CD4-positive, alpha-beta T cell treated with Interleukin-1 beta for 1 hour (primary cell): ENCODE measurements around the gene LSM12.
A peak's percentile ranks its signal among the peaks of the same experiment; 100 is the strongest.

ENCODE experiments used
- DNase-seq, 2 donors: peaks; one replicate each; pipeline ENCODE4 v3.0.0-alpha.2; 2020 to 2022

Gene LSM12

DNA sequence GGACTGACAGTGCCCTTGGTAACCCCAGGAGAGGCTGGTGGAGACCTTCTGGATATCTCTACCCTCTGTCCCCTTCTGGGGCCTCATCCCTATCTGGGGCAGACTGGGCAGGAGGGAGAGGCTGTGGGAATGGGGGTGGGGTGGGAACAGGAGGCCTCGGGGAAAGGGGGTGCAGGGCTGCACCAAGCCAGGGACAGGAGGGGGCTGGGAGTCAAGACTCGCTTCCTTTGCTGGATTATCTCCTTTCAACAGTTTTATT is 28.8 kb upstream of the LSM12 start:
- DNase-seq: no peak

DNA sequence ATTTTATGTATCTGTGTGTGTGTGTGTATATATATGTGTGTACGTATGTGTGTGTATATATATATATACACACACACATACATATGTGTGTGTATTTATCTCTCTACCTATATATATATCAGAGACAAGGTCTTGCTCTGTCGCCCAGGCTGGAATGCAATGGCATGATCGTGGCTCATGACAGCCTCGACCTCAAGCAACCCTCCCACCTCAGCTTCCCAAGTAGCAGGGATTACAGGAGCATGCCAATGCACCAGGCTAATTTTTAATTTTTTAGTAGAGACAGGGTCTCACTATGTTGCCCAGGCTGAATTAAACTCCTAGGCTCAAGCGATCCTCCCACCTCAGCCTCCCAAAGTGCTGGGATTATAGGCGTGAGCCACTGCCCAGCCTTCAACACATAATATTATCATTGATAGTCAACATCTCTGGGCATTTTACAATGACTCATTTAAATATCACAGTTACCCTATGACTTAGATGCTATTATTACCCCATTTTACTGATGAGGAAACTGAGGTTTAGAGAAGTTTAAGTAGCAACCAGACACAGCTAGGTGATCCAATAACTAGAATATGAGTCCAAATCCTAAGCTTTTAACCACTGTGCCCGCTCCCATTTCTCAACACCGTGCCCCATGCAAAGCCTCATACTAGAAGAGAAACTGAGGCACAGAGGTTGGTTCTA is 28.4 kb upstream of the LSM12 start:
- no peak for DNase-seq

DNA sequence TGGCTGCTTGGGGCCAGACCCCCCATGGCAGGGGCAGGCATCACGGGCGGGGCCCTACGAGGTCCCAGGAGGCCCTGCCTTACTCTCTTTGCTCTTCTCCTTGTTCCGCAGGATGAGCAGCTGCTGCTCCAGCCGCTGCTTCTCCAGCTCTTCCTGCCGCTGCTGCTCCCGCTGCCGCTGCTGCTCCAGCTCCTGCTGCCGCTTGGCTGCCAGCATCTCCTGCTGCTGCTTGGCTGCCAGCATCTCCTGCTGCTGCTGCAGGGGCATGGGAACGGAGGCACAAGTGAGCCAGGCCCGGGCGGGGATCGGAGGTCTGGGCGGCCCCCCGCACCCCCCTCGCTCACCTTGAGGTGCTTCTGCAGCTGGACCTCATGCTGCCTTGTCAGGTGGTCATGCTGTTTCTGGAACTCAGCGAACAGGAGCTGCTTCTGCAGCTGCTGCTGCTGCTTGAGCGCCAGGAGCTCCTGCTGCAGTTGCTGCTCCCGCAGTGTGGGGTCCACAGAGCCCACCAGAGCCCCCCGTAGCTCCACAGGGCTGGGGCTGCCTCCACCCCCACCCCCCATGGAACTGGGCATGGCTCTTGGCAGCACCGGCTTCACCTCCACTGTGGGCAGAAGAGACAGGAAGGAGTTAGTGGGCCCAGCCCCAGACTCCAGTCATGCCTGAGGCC is 26.9 kb upstream of the LSM12 start:
- no peak for DNase-seq

DNA sequence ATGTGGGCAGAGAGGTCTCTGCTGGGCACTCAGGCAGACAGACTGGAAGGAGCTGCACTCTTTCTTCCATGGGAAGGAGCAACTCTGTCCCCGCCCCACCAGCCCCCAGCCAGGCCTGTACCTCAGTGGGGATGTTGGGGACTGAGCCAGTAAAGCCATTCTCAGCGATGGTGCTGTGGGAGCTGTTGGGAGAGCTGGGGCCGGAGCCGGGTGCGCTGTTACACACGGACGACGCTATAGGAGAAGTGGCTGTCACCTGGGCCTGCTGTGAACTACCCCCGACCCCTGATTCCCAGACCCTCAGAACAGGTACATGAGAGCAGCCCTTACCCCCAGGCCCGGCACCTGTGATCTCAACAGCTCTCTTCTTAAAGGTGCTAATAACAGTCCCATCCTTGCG is 25.6 kb upstream of the LSM12 start:
- DNase-seq: no peak

DNA sequence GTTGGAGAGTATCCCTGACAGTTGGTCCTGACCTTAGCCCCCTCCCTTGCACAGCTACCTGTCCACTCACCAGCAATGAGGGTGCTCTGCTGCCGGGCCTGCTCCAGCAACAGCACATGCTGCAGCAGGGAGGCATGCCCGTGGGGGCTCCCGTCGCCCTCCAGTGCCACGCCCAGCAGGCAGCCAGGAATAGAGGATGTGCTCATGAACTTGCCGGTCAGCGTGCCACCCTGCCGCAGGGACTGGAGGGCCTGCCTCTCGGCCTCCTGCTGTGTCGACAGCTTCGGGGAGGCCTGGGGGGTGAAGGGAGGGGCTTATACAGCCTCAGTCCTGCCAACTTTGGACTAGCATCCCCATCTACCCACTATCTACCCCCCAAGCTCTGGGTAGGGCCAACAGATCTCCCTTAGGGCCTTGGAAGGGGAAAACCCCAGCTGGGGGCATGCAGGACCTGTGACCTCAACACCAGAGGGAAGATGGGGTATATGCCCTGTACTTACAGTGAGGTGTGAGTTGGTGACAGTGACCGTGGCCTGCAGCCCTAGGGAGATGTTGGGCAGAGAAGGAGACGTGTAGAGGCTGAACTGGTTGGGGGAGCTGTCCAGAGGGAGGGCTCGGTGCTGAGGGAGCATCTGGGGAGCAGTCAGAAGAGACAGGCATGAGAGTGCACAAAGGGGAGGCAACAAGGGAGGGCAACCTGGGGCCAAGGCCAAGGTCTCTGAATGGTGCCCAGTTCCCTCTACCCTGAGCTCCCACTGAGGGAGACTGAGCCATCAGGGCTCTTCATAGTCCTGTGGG is 24.9 kb upstream of the LSM12 start:
- no peak for DNase-seq

DNA sequence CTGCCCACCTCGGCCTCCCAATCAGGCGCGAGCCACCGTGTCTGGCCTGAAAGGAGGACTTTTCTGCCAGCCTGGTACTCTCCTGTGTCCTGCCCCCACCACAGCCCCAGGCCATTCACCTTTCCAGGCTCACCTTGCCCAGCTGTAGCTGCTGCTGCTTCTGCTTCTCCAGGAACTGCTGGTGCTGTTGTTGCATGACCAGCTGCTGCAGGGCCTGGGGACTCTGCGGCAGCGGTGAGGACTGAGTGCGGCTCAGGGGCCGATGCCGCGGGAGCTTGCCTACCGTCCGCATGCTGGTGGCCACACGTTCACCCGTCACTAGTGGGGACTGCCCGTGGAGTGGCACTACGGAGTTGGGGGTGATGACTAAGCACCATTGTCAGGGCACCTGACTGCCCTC is 21.8 kb upstream of the LSM12 start:
- DNase-seq: no peak

DNA sequence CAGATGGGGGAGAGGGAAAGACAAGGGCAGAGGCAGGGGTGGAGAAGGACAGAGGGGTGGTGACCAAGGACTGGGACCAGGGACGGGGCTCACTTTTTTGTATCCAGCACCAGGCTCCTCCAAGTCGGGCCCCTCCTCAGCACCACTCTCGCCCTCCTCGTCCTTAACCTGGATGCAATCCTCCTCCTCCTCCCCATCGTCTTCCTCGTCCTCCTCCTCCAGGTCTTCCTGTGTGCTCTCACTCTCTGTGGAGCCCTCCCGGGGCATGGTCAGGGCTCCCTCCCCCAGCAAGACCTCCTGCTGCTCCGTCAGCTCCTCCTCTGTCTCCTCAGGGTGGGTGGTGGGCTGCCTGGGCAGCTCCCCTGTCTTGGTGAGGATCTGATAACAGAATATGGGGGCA is 20.8 kb upstream of the LSM12 start:
- DNase-seq: no peak

DNA sequence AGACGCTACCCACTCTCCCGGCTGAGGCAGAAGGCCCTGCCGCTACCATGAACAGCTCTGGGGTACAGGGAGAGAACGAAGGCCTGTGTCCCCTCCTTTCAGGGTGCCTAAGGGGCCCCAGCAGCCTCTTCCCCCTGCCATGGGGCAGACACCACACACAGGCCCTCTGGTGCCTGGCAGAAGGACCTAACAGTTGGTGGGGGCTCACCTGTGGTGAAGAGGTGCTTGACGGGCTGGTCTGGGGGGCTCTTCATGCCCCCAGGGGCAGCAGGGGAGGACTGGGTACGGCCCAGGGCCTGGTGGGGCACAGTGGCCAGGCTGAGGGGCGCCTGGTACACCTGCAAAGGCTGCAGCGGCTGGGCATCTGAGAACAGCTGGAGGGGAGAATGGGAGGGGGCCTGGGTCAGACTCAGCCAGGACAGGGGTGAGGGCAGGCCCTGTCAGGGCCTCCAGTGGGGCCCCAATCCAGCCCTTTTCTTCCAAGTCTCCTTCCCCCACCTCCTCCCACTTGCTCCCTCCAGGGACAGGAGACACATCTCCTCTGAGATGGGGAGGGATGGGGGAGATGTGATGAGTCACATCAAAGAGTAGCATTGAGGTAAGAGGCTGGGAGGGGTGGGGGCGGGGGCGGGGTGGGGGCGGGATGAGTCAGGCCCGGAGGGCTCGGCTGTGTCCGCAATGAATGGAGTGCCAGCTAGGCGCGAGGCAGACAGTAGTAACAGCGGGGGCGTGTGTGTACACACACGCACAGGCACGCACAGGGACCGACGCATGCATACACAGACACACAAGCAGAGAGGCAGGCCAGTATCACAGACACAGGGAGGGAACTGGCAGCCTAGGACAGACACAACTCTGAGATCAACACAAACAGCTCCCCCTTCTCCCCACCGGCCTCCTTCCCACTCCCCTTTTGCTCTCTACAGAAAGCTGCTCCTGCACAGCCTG is 20.2 kb upstream of the LSM12 start:
- DNase-seq: no peak

DNA sequence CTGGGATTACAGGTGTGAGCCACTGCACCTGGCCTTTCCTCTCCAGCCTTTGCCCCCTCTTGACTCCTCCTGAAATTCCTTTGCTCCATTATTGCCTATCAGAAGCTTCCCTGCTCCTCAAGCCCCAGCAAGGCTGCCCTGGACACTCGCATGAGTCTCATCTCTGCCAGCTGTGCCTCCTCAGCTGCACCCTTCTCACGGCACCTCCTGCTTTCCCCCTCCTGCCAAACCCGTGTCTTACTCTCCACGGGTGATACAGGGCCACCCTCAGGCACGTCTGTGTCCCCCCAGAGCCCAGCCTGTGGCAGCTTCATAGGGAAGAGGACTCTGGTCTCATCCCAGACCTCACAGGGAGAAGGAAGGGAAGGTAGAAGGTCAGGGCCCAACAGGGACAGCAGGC is 19.4 kb upstream of the LSM12 start:
- no peak for DNase-seq

DNA sequence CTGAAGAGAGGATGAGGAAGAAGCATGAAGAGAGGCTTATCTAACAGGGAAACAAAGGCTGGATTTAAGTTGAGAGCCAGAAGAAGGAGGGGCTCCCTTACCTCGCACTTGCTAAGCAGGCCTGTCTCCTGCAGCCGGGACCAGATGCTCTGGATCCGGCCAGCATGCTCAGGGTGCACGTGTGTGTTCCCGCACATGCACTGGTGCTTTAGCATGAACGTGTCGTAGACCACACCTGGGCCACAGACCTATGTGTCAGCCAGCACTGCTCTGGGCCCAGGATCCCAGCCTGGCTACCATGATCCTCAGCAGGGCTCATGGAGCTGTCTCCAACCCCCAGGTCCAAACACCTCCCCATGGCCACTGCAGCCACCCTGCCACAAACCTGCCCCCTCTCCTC is 18.4 kb upstream of the LSM12 start:
- no peak for DNase-seq

DNA sequence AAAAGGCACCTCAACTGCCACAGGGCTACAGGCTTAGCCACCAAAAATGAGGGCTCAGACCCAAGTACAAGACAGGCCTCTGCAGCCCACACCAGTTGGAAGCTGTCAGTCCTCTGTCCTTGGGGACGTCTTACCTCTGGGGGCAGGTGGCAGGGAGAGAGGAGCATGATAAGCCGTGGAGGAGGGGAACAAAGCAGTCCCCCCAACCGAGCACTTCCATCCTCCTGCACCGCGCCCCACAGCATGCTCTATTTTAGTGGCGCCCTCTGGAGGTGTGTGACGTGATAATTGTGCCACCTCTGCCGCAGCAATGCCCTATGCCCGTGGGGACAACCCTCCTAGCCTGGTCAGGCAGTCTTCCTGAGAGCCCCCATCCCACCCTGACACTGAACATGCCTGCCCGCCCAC is 17.7 kb upstream of the LSM12 start:
- no peak for DNase-seq

DNA sequence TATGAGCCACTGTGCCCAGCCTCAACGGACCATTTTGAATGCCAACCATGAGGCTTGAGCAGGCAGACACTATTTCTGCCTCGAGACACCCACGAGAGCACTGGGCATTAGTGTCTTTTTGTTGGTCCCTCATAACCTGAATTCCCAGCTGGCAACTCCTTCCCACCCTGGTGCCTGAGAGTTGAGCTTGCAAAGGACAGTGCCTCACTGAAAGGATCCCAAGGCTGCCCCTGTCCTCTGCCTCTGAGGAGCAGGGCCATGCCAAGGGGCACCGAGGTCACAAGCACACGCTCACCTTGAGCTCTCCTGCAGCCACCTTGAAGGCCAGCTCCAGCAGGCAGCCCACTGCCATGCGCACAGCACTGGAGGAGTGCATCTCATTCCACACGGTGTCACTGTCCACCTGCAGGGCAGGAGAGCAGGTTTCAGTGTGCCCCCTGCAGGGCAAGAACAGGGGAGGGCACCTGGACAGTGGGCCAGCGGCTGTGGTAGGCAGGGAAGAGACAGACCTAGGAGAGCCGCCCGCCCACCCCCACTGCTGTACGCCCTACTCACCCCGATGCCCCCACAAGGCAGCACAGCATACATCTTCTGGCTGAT is 16.9 kb upstream of the LSM12 start:
- no peak for DNase-seq

DNA sequence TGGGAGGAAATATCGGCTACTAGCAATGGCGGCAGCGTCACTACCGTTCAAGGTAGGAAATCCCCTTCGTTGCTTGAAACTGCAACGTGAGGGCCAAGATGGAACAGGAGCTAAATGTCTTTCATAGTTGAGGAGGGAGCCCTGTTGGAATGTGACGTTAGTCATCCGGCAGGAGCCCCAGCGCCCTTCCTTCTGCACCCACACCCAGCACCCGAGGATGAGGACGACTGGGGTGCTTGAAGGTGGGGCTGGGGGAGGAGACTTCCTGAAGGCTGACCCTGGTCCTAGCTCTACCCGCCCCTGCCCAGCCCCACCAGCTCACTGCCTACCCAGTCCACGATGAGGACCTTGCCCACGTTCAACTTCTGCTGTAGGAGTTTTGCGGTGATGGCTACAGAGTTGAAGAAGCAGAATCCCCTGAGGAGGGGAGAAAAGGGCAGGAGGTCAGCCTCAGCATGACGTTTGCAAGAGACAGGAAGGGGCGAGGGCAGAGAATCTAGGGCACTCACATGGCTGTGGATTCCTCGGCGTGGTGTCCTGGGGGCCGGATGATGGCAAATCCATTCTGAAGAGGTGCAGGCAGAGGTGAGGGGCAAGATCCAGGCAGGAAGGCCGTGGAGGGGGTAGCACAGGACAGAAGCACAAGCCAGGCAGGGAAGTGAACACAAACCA is 15.9 kb upstream of the LSM12 start:
- no peak for DNase-seq

DNA sequence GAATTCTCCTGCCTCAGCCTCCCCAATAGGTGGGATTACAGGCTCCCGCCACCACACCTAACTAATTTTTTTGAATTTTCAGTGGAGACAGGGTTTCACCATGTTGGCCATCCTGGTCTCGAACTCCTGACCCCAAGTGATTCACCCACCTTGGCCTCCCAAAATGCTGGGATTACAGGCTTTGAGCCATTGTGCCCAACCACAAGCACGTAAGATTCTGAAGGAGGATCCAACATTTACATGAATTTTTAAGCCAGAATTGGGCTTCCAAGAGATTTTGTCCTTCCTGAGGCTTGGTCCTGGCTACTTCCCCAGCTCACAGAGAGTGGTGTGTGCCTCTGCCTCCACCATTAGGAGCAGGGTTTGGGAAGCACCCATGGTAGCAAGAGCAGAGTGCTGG is 15.2 kb upstream of the LSM12 start:
- DNase-seq: no peak

DNA sequence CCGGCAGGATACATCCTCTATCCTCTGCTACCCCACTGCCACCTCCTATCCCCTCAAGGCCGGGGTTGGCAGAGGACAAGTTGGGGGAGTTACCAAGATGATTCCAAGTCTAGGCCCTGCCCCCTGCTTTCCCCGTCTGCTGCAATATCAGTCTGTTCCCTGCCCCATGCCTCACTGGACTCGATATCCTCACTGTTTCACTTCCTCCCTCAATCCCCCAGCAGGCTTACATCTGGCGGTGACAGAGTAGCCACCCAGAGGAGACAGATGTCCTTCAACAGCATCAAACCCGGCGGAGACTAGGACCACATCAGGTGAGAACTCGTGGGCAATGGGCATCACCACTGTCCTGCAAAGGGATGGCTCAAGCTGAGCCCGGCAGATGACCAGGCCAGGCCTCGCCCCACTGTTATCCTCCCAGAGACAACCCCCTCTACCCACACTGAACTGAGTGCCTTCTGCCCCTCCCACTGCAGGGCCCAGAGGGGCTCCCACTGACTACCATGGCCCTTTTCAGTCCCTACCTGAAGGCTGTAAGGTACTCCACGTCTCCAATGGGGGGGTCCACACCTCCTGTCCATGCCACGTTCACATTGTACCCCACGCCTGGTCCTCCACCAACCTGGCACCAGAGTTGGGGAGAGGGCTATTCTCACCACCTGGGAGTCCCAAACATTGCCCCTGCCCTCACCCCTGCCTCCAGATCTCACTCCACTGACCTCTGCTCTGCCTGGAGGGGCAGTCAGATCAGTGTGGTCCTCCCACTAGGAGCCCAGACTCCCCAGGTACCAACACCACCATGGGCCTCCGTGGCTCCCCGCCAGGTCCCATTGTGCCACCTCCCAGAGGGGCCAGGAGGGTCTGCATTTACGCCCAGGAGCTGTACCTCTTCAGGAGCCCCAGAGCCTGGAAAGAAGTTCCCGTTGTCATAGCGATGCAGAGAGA is 13.7 kb upstream of the LSM12 start:
- no peak for DNase-seq

DNA sequence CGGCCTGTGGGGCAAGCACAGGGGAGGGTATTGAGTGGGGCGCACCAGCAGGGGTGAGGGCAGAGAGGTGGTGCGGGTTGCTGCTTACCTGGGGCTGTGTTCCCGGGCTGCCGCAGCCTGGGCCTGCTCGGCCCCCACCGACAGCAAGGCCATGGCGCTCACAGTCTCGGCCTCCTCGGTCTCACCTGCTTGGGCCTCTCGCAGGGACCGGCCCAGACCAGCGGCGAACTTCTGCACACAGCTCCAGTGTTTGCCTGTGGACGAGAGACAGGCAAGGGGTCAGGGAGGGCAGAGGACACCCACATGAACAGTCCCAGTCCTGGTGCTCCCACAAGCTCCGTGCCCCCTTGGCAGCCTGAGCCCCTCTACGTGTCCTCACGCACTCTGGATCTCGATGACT is 11.9 kb upstream of the LSM12 start:
- DNase-seq: no peak

DNA sequence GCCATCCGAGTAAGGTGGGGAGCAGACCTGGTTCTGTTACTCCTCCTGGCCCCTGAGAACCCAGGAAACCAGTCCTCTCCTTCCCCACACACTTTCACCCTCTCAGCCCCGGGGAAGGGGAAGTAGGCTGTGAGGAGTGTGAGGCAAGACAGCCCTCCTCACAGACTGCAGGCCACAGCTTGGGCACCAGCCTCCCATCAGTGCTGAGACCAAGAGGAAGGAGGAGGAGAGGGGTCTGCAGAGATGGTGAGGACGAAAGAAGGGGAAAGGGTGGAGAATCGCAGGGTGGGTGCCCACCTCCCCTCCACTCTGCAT is 11.1 kb upstream of the LSM12 start:
- peak in 1 of 2 donors; percentile 28 for DNase-seq

DNA sequence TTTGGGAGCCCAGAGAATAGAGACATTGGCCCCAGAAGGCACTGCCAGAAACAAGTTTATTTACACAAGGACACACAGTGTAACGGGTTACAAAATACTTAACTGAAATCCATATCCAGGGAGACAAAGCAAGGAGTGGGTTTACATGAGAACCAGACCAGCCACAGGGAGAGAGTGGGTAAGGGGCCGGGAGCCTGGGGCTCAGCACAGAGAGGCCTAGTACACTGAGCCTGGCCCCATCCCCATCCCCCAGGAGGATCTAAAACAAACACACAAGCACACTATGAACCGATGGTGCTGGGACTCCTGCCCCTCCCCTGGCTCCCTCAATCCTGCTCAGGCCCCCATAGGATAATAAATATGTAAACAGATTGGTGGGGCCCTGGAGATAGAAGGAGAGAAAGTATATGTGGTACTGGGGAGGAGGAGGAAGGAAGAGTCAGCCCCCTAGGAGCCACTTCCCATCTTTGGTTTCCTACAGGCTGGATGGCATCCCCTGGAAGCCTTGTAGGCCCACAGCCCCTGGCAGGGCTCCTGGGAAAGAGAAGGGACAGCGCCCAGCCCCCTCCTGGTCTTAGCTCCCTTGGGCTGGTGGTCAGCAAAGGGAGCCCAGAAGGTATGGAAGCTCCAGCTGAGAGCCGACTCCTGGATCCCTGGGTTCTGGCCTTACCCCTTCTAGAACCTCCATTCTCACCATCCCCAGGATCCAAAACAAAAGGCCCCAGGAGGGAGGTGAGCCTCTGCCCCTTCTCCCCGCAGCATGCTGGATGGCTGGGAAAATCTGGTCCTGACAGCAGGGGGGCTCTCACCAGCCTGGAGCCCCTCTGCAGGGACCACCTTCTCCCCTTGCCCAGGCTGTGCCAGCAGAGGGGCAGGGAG is 10.5 kb upstream of the LSM12 start:
- DNase-seq: no peak

DNA sequence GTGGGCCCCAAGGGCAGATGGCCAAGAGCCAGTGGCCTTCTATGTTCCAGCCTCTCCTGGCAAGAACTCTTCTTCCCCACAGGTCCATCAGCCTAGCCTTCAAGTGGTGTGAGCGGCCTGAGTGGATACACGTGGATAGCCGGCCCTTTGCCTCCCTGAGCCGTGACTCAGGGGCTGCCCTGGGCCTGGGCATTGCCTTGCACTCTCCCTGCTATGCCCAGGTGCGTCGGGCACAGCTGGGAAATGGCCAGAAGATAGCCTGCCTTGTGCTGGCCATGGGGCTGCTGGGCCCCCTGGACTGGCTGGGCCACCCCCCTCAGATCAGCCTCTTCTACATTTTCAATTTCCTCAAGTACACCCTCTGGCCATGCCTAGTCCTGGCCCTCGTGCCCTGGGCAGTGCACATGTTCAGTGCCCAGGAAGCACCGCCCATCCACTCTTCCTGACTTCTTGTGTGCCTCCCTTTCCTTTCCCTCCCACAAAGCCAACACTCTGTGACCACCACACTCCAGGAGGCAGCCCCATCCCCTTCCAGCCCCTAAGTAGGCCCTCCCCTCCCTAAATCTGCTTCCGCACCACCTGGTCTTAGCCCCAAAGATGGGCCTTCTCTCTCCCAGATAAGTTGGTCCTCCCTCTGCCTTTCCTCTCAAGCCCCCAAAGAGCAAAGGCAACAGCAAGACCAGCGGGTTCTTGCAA is 9.3 kb upstream of the LSM12 start:
- no peak for DNase-seq

DNA sequence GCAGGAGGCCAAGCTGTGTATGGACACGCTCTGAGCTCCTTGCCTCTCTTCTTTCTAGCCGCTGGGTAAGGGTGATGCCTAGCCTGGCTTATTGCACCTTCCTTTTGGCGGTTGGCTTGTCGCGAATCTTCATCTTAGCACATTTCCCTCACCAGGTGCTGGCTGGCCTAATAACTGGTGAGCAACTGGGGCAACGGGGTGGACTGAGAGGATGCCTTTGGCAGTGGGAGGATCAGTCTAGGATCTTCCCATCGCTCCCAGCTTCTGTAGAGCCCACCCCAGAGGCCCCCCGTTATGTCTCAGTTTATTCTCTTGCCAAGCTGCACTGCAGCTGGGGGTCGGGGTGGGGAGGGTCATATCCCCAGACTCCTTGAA is 8.4 kb upstream of the LSM12 start:
- no peak for DNase-seq
